HEK293T (cell line): Measurements from ENCODE around the gene TREX2.

Experiments used
- CTCF ChIA-PET: fragments of 350-600 bp; formaldehyde crosslinking; extraction: SDS; loops from one replicate; lab custom pipeline; 2021; ENCODE audit warnings: antibody characterized with exemption, inconsistent platforms; lab: Yijun Ruan, JAX
- POLR2A ChIA-PET: fragments of 350-600 bp; formaldehyde crosslinking; extraction: SDS; loops from one replicate; lab custom pipeline; 2020; ENCODE audit warnings: antibody characterized with exemption, inconsistent platforms; lab: Yijun Ruan, JAX
- DNase-seq: peaks from one replicate; pipeline ENCODE4 v3.0.0; 2012; ENCODE audit warnings: mixed read lengths; ENCODE audit errors: extremely low spot score
- ARNT ChIP-seq: fragments of 450-650 bp; IDR thresholded peaks from 2 replicates; pipeline ENCODE4 v1.6.1; 2017; ENCODE audit warnings: mild to moderate bottlenecking
- CTBP1 ChIP-seq: fragments of 450-650 bp; IDR thresholded peaks from 2 replicates; pipeline ENCODE4 v1.6.1; 2016; ENCODE audit warnings: borderline replicate concordance
- ELF4 ChIP-seq: fragments of 450-650 bp; IDR thresholded peaks from 2 replicates; pipeline ENCODE4 v1.6.1; 2017; ENCODE audit warnings: antibody characterized with exemption
- FOXM1 ChIP-seq: fragments of 450-650 bp; IDR thresholded peaks from 2 replicates; pipeline ENCODE4 v1.6.1; 2017; ENCODE audit warnings: mild to moderate bottlenecking, borderline replicate concordance
- NFRKB ChIP-seq: fragments of 450-650 bp; IDR thresholded peaks from 2 replicates; pipeline ENCODE4 v1.6.1; 2016; ENCODE audit warnings: mild to moderate bottlenecking, moderate library complexity
- PKNOX1 ChIP-seq: fragments of 450-650 bp; IDR thresholded peaks from 2 replicates; pipeline ENCODE4 v1.6.1; 2016
- SP1 ChIP-seq: fragments of 450-650 bp; IDR thresholded peaks from 2 replicates; pipeline ENCODE4 v1.6.1; 2017
- TARDBP ChIP-seq: fragments of 450-650 bp; IDR thresholded peaks from 2 replicates; pipeline ENCODE4 v1.6.1; 2016
- ZNF384 ChIP-seq: fragments of 450-650 bp; IDR thresholded peaks from 2 replicates; pipeline ENCODE4 v1.6.1; 2016

The TREX2 gene

GRCh38 chrX:153394612-153395011 is 51.2 kb downstream of the TREX2 start:
- TF ChIP-seq ARNT (no peak), ELF4 (no peak), TARDBP (no peak), FOXM1 (no peak), SP1 (no peak), PKNOX1 (no peak), ZNF384 (no peak), CTBP1 (no peak), NFRKB (no peak)
- no peak for DNase-seq
- ChIA-PET POLR2A (no interaction called here), CTCF (no interaction called here)
